ENCODE results near the gene OR10G2. TPM values are rescaled to one million over a fixed set of nuclear protein-coding genes. Genes with fewer than 3 reads are reported as not detected.

Gene OR10G2
- total RNA-seq, 1 experiment from 2014 or later: not detected

- no peak overlapping the region for H3K9ac ChIP-seq (ENCODE audit: low read length)
- ChIA-PET POLR2A (no interaction called here), CTCF (no interaction called here), RAD21 (ENCODE audit: low non-redundant PET in 1 of 2, low total read pairs in 2 of 2, uncharacterized antibody in 2 of 2, unreplicated experiment in 2 of 2) (no interaction called here)
- no peaks in the 10 kb centered on the region for H3K79me2 ChIP-seq (ENCODE audit: insufficient read depth, low read length)
- no peak overlapping the region for H3K4me2 ChIP-seq (ENCODE audit: low read length)
- intact Hi-C loops (cut with micrococcal nuclease): no loop called here
- H4K20me1 ChIP-seq (ENCODE audit: insufficient read depth): no peaks in the 10 kb centered on the region
- no peak for DNase-seq (ENCODE audit: low read depth, low spot score)
- H3K27me3 ChIP-seq (ENCODE audit: insufficient read depth, low read length): peaks cover 16% of the 10 kb centered on the region
- H3K4me1 ChIP-seq (ENCODE audit: control insufficient read depth in 1 of 2, insufficient read depth in 2 of 2, low read length in 2 of 2): no peaks in the 10 kb centered on the region
- no peak overlapping the region for H3K4me3 ChIP-seq (replicated peaks in 1 of 2; ENCODE audit: low read depth in 1 of 2, low read length in 2 of 2)
- H2AFZ ChIP-seq (ENCODE audit: low read depth, low read length, poor library complexity, severe bottlenecking): no peak overlapping the region
- no peaks in the 10 kb centered on the region for H3K36me3 ChIP-seq (ENCODE audit: control insufficient read depth in 1 of 2, insufficient read depth in 2 of 2, low read length in 2 of 2)
- H3K27ac ChIP-seq (ENCODE audit: low read depth, low read length): no peak overlapping the region
- H3K9me3 ChIP-seq (ENCODE audit: control insufficient read depth in 1 of 2, insufficient read depth in 1 of 2, low read depth in 1 of 2, low read length in 2 of 2): no peaks in the 10 kb centered on the region
- ATAC-seq: no peak
- no TSS peak for BruUV-seq (replicated peaks)
- TF ChIP-seq JUND (IDR thresholded peaks at IDR 0.05) (no peak), SRF (IDR thresholded peaks at IDR 0.05; ENCODE audit: low read depth) (no peak), TCF7L2 (IDR thresholded peaks at IDR 0.05; ENCODE audit: borderline replicate concordance, extremely low read depth, insufficient read depth, insufficient read length) (no peak), ATF3 (IDR thresholded peaks at IDR 0.05) (no peak), FOSL1 (IDR thresholded peaks at IDR 0.05; ENCODE audit: low read depth) (no peak), EZH2 (IDR thresholded peaks at IDR 0.05) (no peak), POLR2A (IDR thresholded peaks at IDR 0.05; ENCODE audit: borderline replicate concordance, extremely low read depth, insufficient read depth, insufficient read length) (no peak), REST (IDR thresholded peaks at IDR 0.05; ENCODE audit: low read depth) (no peak), ZNF274 (IDR thresholded peaks at IDR 0.05; ENCODE audit: low read depth, low read length) (no peak), POLR2AphosphoS5 (IDR thresholded peaks at IDR 0.05; ENCODE audit: low read depth, low read length) (no peak), MAX (IDR thresholded peaks at IDR 0.05) (no peak), SIN3A (IDR thresholded peaks at IDR 0.05; ENCODE audit: low read depth) (no peak), ELF1 (IDR thresholded peaks at IDR 0.05; ENCODE audit: borderline replicate concordance, low read depth) (no peak), YY1 (IDR thresholded peaks at IDR 0.05; ENCODE audit: extremely low read depth, insufficient replicate concordance, low read depth, low read length) (no peak), CBX3 (IDR thresholded peaks at IDR 0.05; ENCODE audit: low read depth) (no peak), EZH2phosphoT487 (IDR thresholded peaks at IDR 0.05; ENCODE audit: borderline replicate concordance) (no peak)
- TF ChIP-seq, protein P1, sequence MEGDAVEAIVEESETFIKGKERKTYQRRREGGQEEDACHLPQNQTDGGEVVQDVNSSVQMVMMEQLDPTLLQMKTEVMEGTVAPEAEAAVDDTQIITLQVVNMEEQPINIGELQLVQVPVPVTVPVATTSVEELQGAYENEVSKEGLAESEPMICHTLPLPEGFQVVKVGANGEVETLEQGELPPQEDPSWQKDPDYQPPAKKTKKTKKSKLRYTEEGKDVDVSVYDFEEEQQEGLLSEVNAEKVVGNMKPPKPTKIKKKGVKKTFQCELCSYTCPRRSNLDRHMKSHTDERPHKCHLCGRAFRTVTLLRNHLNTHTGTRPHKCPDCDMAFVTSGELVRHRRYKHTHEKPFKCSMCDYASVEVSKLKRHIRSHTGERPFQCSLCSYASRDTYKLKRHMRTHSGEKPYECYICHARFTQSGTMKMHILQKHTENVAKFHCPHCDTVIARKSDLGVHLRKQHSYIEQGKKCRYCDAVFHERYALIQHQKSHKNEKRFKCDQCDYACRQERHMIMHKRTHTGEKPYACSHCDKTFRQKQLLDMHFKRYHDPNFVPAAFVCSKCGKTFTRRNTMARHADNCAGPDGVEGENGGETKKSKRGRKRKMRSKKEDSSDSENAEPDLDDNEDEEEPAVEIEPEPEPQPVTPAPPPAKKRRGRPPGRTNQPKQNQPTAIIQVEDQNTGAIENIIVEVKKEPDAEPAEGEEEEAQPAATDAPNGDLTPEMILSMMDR (IDR thresholded peaks at IDR 0.05 in 2 of 3, conservative IDR thresholded peaks at IDR 0.05 in 1 of 3; ENCODE audit: borderline replicate concordance in 1 of 3, insufficient read depth in 1 of 3, low read depth in 2 of 3, low read length in 2 of 3): no peak
- TF ChIP-seq, protein P2, sequence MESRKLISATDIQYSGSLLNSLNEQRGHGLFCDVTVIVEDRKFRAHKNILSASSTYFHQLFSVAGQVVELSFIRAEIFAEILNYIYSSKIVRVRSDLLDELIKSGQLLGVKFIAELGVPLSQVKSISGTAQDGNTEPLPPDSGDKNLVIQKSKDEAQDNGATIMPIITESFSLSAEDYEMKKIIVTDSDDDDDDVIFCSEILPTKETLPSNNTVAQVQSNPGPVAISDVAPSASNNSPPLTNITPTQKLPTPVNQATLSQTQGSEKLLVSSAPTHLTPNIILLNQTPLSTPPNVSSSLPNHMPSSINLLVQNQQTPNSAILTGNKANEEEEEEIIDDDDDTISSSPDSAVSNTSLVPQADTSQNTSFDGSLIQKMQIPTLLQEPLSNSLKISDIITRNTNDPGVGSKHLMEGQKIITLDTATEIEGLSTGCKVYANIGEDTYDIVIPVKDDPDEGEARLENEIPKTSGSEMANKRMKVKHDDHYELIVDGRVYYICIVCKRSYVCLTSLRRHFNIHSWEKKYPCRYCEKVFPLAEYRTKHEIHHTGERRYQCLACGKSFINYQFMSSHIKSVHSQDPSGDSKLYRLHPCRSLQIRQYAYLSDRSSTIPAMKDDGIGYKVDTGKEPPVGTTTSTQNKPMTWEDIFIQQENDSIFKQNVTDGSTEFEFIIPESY (IDR thresholded peaks at IDR 0.05; ENCODE audit: extremely low read depth, insufficient replicate concordance, low read length): no peak
- no peaks in the 10 kb centered on the region for H3K9me2 ChIP-seq (ENCODE audit: insufficient read depth)
Observed at GRCh38 chr14:21643407-21643806, 8.7 kb upstream of the OR10G2 start.
